ENCODE data around the gene SKP2. TPM values are rescaled to one million over a fixed set of nuclear protein-coding genes. Genes with fewer than 3 reads are reported as not detected.

Gene SKP2
- total RNA-seq, 6 experiments from 2014 or later: 58.4 to 71.6 (median 67.9) TPM

- Mint-ChIP-seq H3K4me3 (no peak overlapping the region), H3K27ac (no peak overlapping the region), H3K4me1 (ENCODE audit: low read depth) (no peaks in the 10 kb centered on the region), H3K27me3 (ENCODE audit: insufficient read depth) (no peaks in the 10 kb centered on the region; the same call in 1 of the 2 replicates), H3K9me3 (no peaks in the 10 kb centered on the region), H3K36me3 (ENCODE audit: low read depth) (peaks cover 35% of the 10 kb centered on the region)
- DNase-seq: no peak
- no peak for TF ChIP-seq CTCF (IDR thresholded peaks at IDR 0.05)
These were observed 19.0 kb downstream of the SKP2 start for GRCh38 chr5:36170832-36171424.

- peaks cover 37% of the 10 kb centered on the region for H3K36me3 Mint-ChIP-seq (ENCODE audit: low read depth)
- TF ChIP-seq CTCF (IDR thresholded peaks at IDR 0.05): no peak
- H3K27me3 Mint-ChIP-seq (ENCODE audit: insufficient read depth): no peaks in the 10 kb centered on the region; the same call in 1 of the 2 replicates
- H3K4me3 Mint-ChIP-seq: no peak overlapping the region
- H3K27ac Mint-ChIP-seq: no peak overlapping the region
- DNase-seq: no peak
- no peaks in the 10 kb centered on the region for H3K9me3 Mint-ChIP-seq
- no peaks in the 10 kb centered on the region for H3K4me1 Mint-ChIP-seq (ENCODE audit: low read depth)
These were observed 20.7 kb downstream of the SKP2 start for GRCh38 chr5:36172599-36172998.

GRCh38 chr5:36173426-36173825, 21.5 kb downstream of the SKP2 start:
- Mint-ChIP-seq H3K27me3 (ENCODE audit: insufficient read depth) (no peaks in the 10 kb centered on the region), H3K36me3 (ENCODE audit: low read depth) (peaks cover 31% of the 10 kb centered on the region; the same call in 1 of the 2 replicates)

GRCh38 chr5:36174119-36174518, 22.2 kb downstream of the SKP2 start:
- H3K36me3 Mint-ChIP-seq (ENCODE audit: low read depth): peaks cover 27% of the 10 kb centered on the region; the same call in 1 of the 2 replicates
- no peak overlapping the region; the same call in 1 of the 2 replicates for H3K27ac Mint-ChIP-seq
- H3K4me3 Mint-ChIP-seq: no peak overlapping the region
- no peaks in the 10 kb centered on the region for H3K27me3 Mint-ChIP-seq (ENCODE audit: insufficient read depth)
- TF ChIP-seq CTCF (IDR thresholded peaks at IDR 0.05): no peak
- no peak for DNase-seq
- H3K9me3 Mint-ChIP-seq: no peaks in the 10 kb centered on the region
- no peaks in the 10 kb centered on the region for H3K4me1 Mint-ChIP-seq (ENCODE audit: low read depth)

More at GRCh38 chr5:36173426-36173825, 21.5 kb downstream of the SKP2 start:
- H3K4me1 Mint-ChIP-seq (ENCODE audit: low read depth): no peaks in the 10 kb centered on the region
- no peak overlapping the region for H3K27ac Mint-ChIP-seq
- DNase-seq: no peak
- no peak for TF ChIP-seq CTCF (IDR thresholded peaks at IDR 0.05)
- no peaks in the 10 kb centered on the region for H3K9me3 Mint-ChIP-seq
- no peak overlapping the region for H3K4me3 Mint-ChIP-seq

- H3K27me3 Mint-ChIP-seq (ENCODE audit: insufficient read depth): no peaks in the 10 kb centered on the region
- no peak overlapping the region for H3K4me3 Mint-ChIP-seq
- no peak for TF ChIP-seq CTCF (IDR thresholded peaks at IDR 0.05)
- H3K4me1 Mint-ChIP-seq (ENCODE audit: low read depth): no peaks in the 10 kb centered on the region
- DNase-seq: no peak
- H3K36me3 Mint-ChIP-seq (ENCODE audit: low read depth): peaks cover 33% of the 10 kb centered on the region
- no peak overlapping the region for H3K27ac Mint-ChIP-seq
- H3K9me3 Mint-ChIP-seq: no peaks in the 10 kb centered on the region
These were observed 23.1 kb downstream of the SKP2 start for GRCh38 chr5:36175043-36175442.

Data from HFFc6 (cell line).